ENCODE measurements around the gene RNF113B.

RNF113B gene

GRCh38 chr13:98134901-98135300, 42.2 kb downstream of the RNF113B start:
- no peak for DNase-seq

DNA sequence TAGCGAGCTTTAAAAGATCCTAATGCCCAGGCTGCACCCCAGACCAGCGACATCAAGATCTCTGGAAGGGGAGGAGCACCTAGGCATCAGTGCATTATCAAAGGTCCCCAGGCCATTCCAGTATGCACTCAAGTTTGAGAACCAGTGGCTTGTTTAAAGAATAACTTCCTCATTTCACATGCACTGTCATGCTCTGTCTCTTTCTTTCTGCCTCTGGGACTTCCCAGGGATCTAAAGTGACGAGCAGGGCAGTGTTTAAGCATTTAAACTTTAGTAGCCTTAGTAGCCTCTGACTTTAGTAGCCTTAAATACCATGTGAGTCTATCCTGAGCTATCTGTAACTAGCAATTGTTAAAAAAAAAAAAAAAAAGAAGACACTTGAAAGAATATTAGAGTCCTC, 43.1 kb downstream of the RNF113B start:
- no peak for DNase-seq

GRCh38 chr13:98129059-98129746, 47.9 kb downstream of the RNF113B start:
- DNase-seq, result no peak

All from CD4-positive, alpha-beta T cell treated with Interleukin-6 for 4 hours (primary cell).